Measurements from ENCODE around the gene NTN3. TPM values are rescaled to one million over a fixed set of nuclear protein-coding genes. Genes with fewer than 3 reads are reported as not detected.

Gene NTN3
- total and polyA plus RNA-seq, 2 experiments from 2014 or later = 2.4 to 4.8 TPM

- Histone ChIP-seq H4K20me1 (ENCODE audit: insufficient read depth, poor library complexity, severe bottlenecking) (no peaks in the 10 kb centered on the region), H3K9me2 (replicated peaks; ENCODE audit: insufficient read depth) (no peaks in the 10 kb centered on the region), H3K4me3 (no peak overlapping the region), H3K9me3 (ENCODE audit: low read depth) (no peaks in the 10 kb centered on the region), H3K27ac (no peak overlapping the region), H2AFZ (no peak overlapping the region), H3K27me3 (no peaks in the 10 kb centered on the region), H3K36me3 (replicated peaks; ENCODE audit: insufficient read depth, low read depth) (no peaks in the 10 kb centered on the region), H3K4me1 (ENCODE audit: insufficient read depth) (peaks cover 8% of the 10 kb centered on the region), H3K79me2 (no peaks in the 10 kb centered on the region), H3K4me2 (no peak overlapping the region)
- WGBS (ENCODE audit: low lambda C conversion rate, missing lambda C conversion rate) = 88% methylated on average over 14 of the region's 14 CpGs
- no peak for DNase-seq (ENCODE audit: low spot score)
- TF ChIP-seq CTCF (IDR thresholded peaks at IDR 0.05; ENCODE audit: poor library complexity) = no peak
- TF ChIP-seq EZH2phosphoT487 (IDR thresholded peaks at IDR 0.05; ENCODE audit: low read depth, severe bottlenecking, unreplicated experiment) = no peak
- TF ChIP-seq EZH2 (IDR thresholded peaks at IDR 0.05; ENCODE audit: borderline replicate concordance) = no peak
Measured at GRCh38 chr16:2507052-2507659, 36.1 kb downstream of the NTN3 start.

DNA sequence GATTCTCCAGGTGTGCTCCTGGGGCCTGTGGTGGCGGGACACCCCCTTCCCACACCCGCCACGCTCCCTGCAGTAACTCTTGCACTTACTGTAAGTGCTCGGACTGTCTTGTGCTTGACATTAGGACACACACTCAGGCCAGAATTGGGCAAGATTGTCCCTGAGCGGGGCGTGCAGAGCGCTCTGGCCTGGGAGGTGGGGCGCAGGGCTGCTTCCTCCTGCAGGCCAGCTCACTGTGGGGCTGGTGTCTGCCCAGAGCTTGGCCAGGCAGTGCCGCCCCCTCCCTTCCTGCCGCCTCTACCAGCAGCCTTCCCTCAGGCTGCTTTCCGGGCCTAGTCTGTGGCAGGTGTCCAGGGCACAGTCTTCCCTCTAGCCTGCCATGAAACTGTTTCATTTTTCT lies 36.6 kb downstream of the NTN3 start:
- Histone ChIP-seq H3K4me2 (no peak overlapping the region), H2AFZ (no peak overlapping the region), H3K79me2 (no peaks in the 10 kb centered on the region), H3K36me3 (replicated peaks; ENCODE audit: insufficient read depth, low read depth) (no peaks in the 10 kb centered on the region), H4K20me1 (ENCODE audit: insufficient read depth, poor library complexity, severe bottlenecking) (no peaks in the 10 kb centered on the region), H3K27me3 (no peaks in the 10 kb centered on the region), H3K4me3 (no peak overlapping the region), H3K4me1 (ENCODE audit: insufficient read depth) (peaks cover 5% of the 10 kb centered on the region), H3K9me2 (replicated peaks; ENCODE audit: insufficient read depth) (no peaks in the 10 kb centered on the region), H3K27ac (no peak overlapping the region), H3K9me3 (ENCODE audit: low read depth) (no peaks in the 10 kb centered on the region)
- 97% methylated on average over 11 of the region's 11 CpGs for WGBS (ENCODE audit: low lambda C conversion rate, missing lambda C conversion rate)
- TF ChIP-seq EZH2 (IDR thresholded peaks at IDR 0.05; ENCODE audit: borderline replicate concordance) (no peak), EZH2phosphoT487 (IDR thresholded peaks at IDR 0.05; ENCODE audit: low read depth, severe bottlenecking, unreplicated experiment) (no peak), CTCF (IDR thresholded peaks at IDR 0.05; ENCODE audit: poor library complexity) (no peak)
- no peak for DNase-seq (ENCODE audit: low spot score)

GRCh38 chr16:2508722-2509400 lies 37.8 kb downstream of the NTN3 start:
- Histone ChIP-seq H3K4me2 (no peak overlapping the region), H2AFZ (no peak overlapping the region), H3K4me1 (ENCODE audit: insufficient read depth) (peaks cover 8% of the 10 kb centered on the region), H3K4me3 (no peak overlapping the region), H3K36me3 (replicated peaks; ENCODE audit: insufficient read depth, low read depth) (no peaks in the 10 kb centered on the region), H3K9me3 (ENCODE audit: low read depth) (no peaks in the 10 kb centered on the region), H3K9me2 (replicated peaks; ENCODE audit: insufficient read depth) (no peaks in the 10 kb centered on the region), H4K20me1 (ENCODE audit: insufficient read depth, poor library complexity, severe bottlenecking) (no peaks in the 10 kb centered on the region), H3K27ac (no peak overlapping the region), H3K27me3 (no peaks in the 10 kb centered on the region), H3K79me2 (peaks cover under 1% of the 10 kb centered on the region)
- DNase-seq (ENCODE audit: low spot score) = no peak
- TF ChIP-seq EZH2 (IDR thresholded peaks at IDR 0.05; ENCODE audit: borderline replicate concordance) = no peak
- no peak for TF ChIP-seq EZH2phosphoT487 (IDR thresholded peaks at IDR 0.05; ENCODE audit: low read depth, severe bottlenecking, unreplicated experiment)
- no peak for TF ChIP-seq CTCF (IDR thresholded peaks at IDR 0.05; ENCODE audit: poor library complexity)
- WGBS (ENCODE audit: low lambda C conversion rate, missing lambda C conversion rate) = 92% methylated on average over 18 of the region's 18 CpGs

Measured in hepatocyte (in vitro differentiated cells).